22Rv1 (cell line): ENCODE results near the gene ESR2.

Experiments used
- CTCF ChIP-seq: fragments of 450-650 bp; IDR thresholded peaks from 2 replicates; pipeline ENCODE4 v1.5.1; 2017; ENCODE audit warnings: mild to moderate bottlenecking
- ZFX ChIP-seq: fragments of 450-650 bp; IDR thresholded peaks from 2 replicates; pipeline ENCODE4 v1.6.1; 2017; ENCODE audit warnings: antibody characterized with exemption, borderline replicate concordance

- no peak for TF ChIP-seq CTCF
- TF ChIP-seq ZFX, result no peak
Observed at GRCh38 chr14:64159588-64159987, 134.6 kb downstream of the ESR2 start.
